HepG2 (cell line): Measurements from ENCODE around the gene POU2F1. TPM values are rescaled to one million over a fixed set of nuclear protein-coding genes. Genes with fewer than 3 reads are reported as not detected.

Experiments used
- ATAC-seq: fragments of 200-7000 bp; cut with Tn5 transposase; 3 replicates; pipeline ENCODE4 v1.9.1; 2020; ENCODE audit warnings: mild to moderate bottlenecking, moderate library complexity
- BruUV-seq: library from RNA; stranded (reverse); fragments of 400-500 nt; replicated peaks from 2 replicates; lab custom pipeline; 2021; lab: Mats Ljungman, UMichigan
- CTCF ChIA-PET: fragments of 300-600 bp; formaldehyde crosslinking; extraction: SDS; loops from one replicate; lab custom pipeline; 2021; ENCODE audit warnings: low total read pairs, inconsistent platforms, low intra/inter-chr PET ratio; lab: Yijun Ruan, JAX
- POLR2A ChIA-PET: fragments of 350-600 bp; sonication (Branson Sonifier 250); formaldehyde crosslinking; loops from one replicate; lab custom pipeline; 2020; ENCODE audit warnings: antibody characterized with exemption, inconsistent platforms; lab: Yijun Ruan, JAX
- DNase-seq: peaks from one replicate; pipeline ENCODE4 v3.0.0-alpha.2; 2015; ENCODE audit warnings: low spot score
- FAIRE-seq: peaks from 3 replicates; lab custom pipeline; 2011; peaks lifted over from hg19 to GRCh38; lab: Jason Lieb, UNC
- H2AFZ ChIP-seq: one replicate; pipeline ENCODE4 v1.6.1; 2011; ENCODE audit warnings: low read length, inconsistent platforms
- H3K27ac ChIP-seq: fragments of 300-600 bp; 3 replicates; pipeline ENCODE4 v1.8.0; 2011; ENCODE audit warnings: mixed run types, mild to moderate bottlenecking, mixed read lengths, low read length, inconsistent platforms; ENCODE audit not compliant: insufficient read depth; ENCODE audit errors: extremely low read length
- H3K27me3 ChIP-seq, 2 experiments: fragments of 200-600 bp in 1 of 2; 2 replicates in 1 of 2; 3 replicates in 1 of 2; pipeline versions ENCODE4 v1.6.0 to v1.8.0; 2011; ENCODE audit warnings: low read length in 2 of 2, mild to moderate bottlenecking in 2 of 2, moderate library complexity in 2 of 2, inconsistent platforms in 1 of 2; ENCODE audit not compliant: insufficient read depth in 2 of 2, control insufficient read depth in 1 of 2
- H3K36me3 ChIP-seq, 2 experiments: fragments of 200-600 bp in 1 of 2; replicated peaks in 1 of 2; 2 replicates in 1 of 2; 3 replicates in 1 of 2; pipeline versions ENCODE4 v1.5.1 to v1.8.0; 2011; ENCODE audit warnings: low read length in 2 of 2, inconsistent platforms in 1 of 2; ENCODE audit not compliant: insufficient read depth in 2 of 2, control insufficient read depth in 1 of 2
- H3K4me1 ChIP-seq: 2 replicates; pipeline ENCODE4 v1.5.1; 2012; ENCODE audit warnings: low read length, inconsistent platforms; ENCODE audit not compliant: insufficient read depth
- H3K4me2 ChIP-seq: 2 replicates; pipeline ENCODE4 v1.6.0; 2011; ENCODE audit warnings: low read depth, low read length, inconsistent platforms
- H3K4me3 ChIP-seq, 3 experiments: fragments of 200-600 bp in 1 of 3; sonication (generic), shearing (Covaris generic) in 1 of 3; replicated peaks in 1 of 3; 2 replicates each; pipeline ENCODE4 v1.5.1; 2011 to 2016; ENCODE audit warnings: low read length in 3 of 3, inconsistent platforms in 2 of 3, low read depth in 2 of 3, mild to moderate bottlenecking in 2 of 3, control low read depth in 1 of 3, mixed read lengths in 1 of 3; ENCODE audit not compliant: insufficient read depth in 1 of 3
- H3K79me2 ChIP-seq: one replicate; pipeline ENCODE4 v1.6.1; 2011; ENCODE audit warnings: low read length, inconsistent platforms; ENCODE audit not compliant: insufficient read depth
- H3K9ac ChIP-seq: 2 replicates; pipeline ENCODE4 v1.6.0; 2011; ENCODE audit warnings: mild to moderate bottlenecking, low read depth, low read length, inconsistent platforms; ENCODE audit not compliant: insufficient read depth
- H3K9me3 ChIP-seq: 2 replicates; pipeline ENCODE4 v1.5.1; 2012; ENCODE audit warnings: mild to moderate bottlenecking, low read length
- H4K20me1 ChIP-seq: 2 replicates; pipeline ENCODE4 v1.6.0; 2011; ENCODE audit warnings: inconsistent platforms, mild to moderate bottlenecking, low read length, moderate library complexity; ENCODE audit not compliant: insufficient read depth
- EP300 ChIP-seq, 3 experiments: sonication (generic) in 1 of 3; formaldehyde crosslinking in 1 of 3; IDR thresholded peaks; 2 replicates each; pipeline versions ENCODE4 v1.5.1 to v1.6.1; 2011 to 2020; ENCODE audit warnings: low read depth in 2 of 3, low read length in 2 of 3, borderline replicate concordance in 1 of 3, improper control_type of control experiment in 1 of 3, mild to moderate bottlenecking in 1 of 3, missing genetic modification reagents in 1 of 3, moderate library complexity in 1 of 3
- FIP1L1 ChIP-seq: fragments of 200-400 bp; formaldehyde crosslinking; IDR thresholded peaks from 2 replicates; pipeline ENCODE4 v1.6.1; 2018; ENCODE audit warnings: low read depth, mild to moderate bottlenecking, low read length, moderate library complexity, borderline replicate concordance; ENCODE audit not compliant: insufficient read depth
- FOXA1 ChIP-seq, 2 experiments: fragments of 450-650 bp in 1 of 2; sonication (generic) in 1 of 2; formaldehyde crosslinking in 1 of 2; IDR thresholded peaks; 2 replicates each; pipeline versions ENCODE4 v1.4.0 to v1.6.1; 2016 to 2020; ENCODE audit warnings: missing genetic modification reagents in 1 of 2
- HCFC1 ChIP-seq: fragments of 150-350 bp; IDR thresholded peaks from 2 replicates; pipeline ENCODE4 v1.6.1; 2014; ENCODE audit warnings: low read depth, low read length
- HDAC6 ChIP-seq: fragments of 200-600 bp; sonication (generic); IDR thresholded peaks from 2 replicates; pipeline ENCODE4 v1.7.0; 2017; ENCODE audit warnings: mild to moderate bottlenecking, antibody characterized with exemption, low read length, low read depth
- NCOA5 ChIP-seq: sonication (generic); formaldehyde crosslinking; IDR thresholded peaks from 2 replicates; pipeline ENCODE4 v1.4.0; 2020; ENCODE audit warnings: missing genetic modification reagents
- NFIB ChIP-seq: sonication (generic); formaldehyde crosslinking; IDR thresholded peaks from 2 replicates; pipeline ENCODE4 v1.9.0; 2021; ENCODE audit warnings: missing genetic modification reagents, mild to moderate bottlenecking, borderline replicate concordance
- NFRKB ChIP-seq: fragments of 450-650 bp; IDR thresholded peaks from 2 replicates; pipeline ENCODE4 v1.6.1; 2017
- PHF21A ChIP-seq: sonication (generic); formaldehyde crosslinking; IDR thresholded peaks from 2 replicates; pipeline ENCODE4 v1.5.0; 2020; ENCODE audit warnings: mild to moderate bottlenecking, missing genetic modification reagents
- REXO4 ChIP-seq: sonication (generic); formaldehyde crosslinking; IDR thresholded peaks from 2 replicates; pipeline ENCODE4 v1.8.0; 2022; ENCODE audit warnings: missing genetic modification reagents, mild to moderate bottlenecking, borderline replicate concordance
- ZNF598 ChIP-seq: sonication (generic); formaldehyde crosslinking; IDR thresholded peaks from 2 replicates; pipeline ENCODE4 v1.5.1; 2020; ENCODE audit warnings: mild to moderate bottlenecking, missing genetic modification reagents, borderline replicate concordance
- WGBS: methylation state at CpG from one replicate; pipeline ENCODE4 v1.1.6; 2017; ENCODE audit warnings: low lambda C conversion rate; 5-methylcytosine and 5-hydroxymethylcytosine counted together
- in situ Hi-C: cut with HindIII; loops from 2 replicates; pipeline ENCODE4 v1.10.0; 2017; ENCODE audit warnings: low pct_unique_long_range_greater_than_20kb; ENCODE audit not compliant: extremely low pct_ligation_motif_present
- intact Hi-C: fragments of 100-400 bp; cut with micrococcal nuclease; formaldehyde crosslinking; loops from one replicate; pipeline ENCODE4 v1.10.0; 2022; ENCODE audit not compliant: unreplicated experiment
- polyA plus RNA-seq, 8 experiments: library from polyadenylated mRNA; depleted of rRNA in 3 of 8; stranded (reverse) in 7 of 8; unstranded in 1 of 8; fragments of >200 nt; fragmentation: Illumina TruSeq in 4 of 8; extraction: Trizol in 4 of 8; gene quantifications; 2 replicates each; pipeline versions ENCODE4 v1.2.1 to v1.2.3, GENCODE V29; 2011 to 2016; ENCODE audit warnings: low read depth in 4 of 8, missing spikeins in 1 of 8, mixed read lengths in 1 of 8; ENCODE audit not compliant: insufficient read depth in 1 of 8
- total RNA-seq, 5 experiments: library from RNA; depleted of rRNA; stranded (reverse); fragments of >200 nt; fragmentation: Illumina TruSeq; extraction: Trizol; gene quantifications; 2 replicates each; pipeline ENCODE4 v1.2.3, GENCODE V29; 2016; ENCODE audit warnings: low read depth in 1 of 5
- TF ChIP-seq, protein P1 (sequence below): sonication (generic); formaldehyde crosslinking; IDR thresholded peaks from 2 replicates; pipeline ENCODE4 v1.5.1; 2020; ENCODE audit warnings: missing genetic modification reagents, mild to moderate bottlenecking, borderline replicate concordance
- TF ChIP-seq, protein P2 (sequence below): sonication (generic); formaldehyde crosslinking; IDR thresholded peaks from 2 replicates; pipeline ENCODE4 v1.4.0; 2020; ENCODE audit warnings: mild to moderate bottlenecking, missing genetic modification reagents
- TF ChIP-seq, protein P3 (sequence below): sonication (generic); formaldehyde crosslinking; IDR thresholded peaks from 2 replicates; pipeline ENCODE4 v1.4.0; 2020; ENCODE audit warnings: mild to moderate bottlenecking, missing genetic modification reagents, borderline replicate concordance
- TF ChIP-seq, protein P4 (sequence below): sonication (generic); formaldehyde crosslinking; IDR thresholded peaks from 2 replicates; pipeline ENCODE4 v1.5.0; 2020; ENCODE audit warnings: missing genetic modification reagents

POU2F1 gene
- total and polyA plus RNA-seq, 2 of the 13 experiments (the other 11 are each of a cell fraction or from before 2014, with no cell fraction given), result 10.2 to 13.0 TPM

DNA sequence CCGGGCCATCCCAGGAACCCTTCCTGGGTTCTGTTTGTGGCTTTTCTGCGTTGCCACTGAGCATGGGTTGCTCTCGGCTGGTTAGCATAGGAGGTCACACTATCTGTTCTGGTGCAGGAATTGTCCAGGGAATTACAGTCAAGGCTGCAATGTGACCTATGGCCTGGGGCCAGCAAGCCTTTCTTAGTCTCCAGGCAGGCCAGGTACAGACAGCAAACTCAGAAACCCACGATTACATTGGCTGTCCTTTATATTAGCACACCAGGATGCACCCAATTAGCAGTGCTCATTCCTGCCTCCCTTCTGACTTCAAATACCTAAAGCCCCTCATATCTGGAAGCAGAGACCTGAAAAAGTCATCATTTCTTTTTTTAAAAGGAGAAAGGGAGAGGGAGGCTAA lies 242.4 kb downstream of the POU2F1 start:
- Histone ChIP-seq H2AFZ (no peak overlapping the region), H3K79me2 (no peaks in the 10 kb centered on the region), H3K9me3 (no peaks in the 10 kb centered on the region), H3K27ac (no peak overlapping the region), H3K36me3 (no peaks in the 10 kb centered on the region), H3K27me3 (peaks cover 0 to 22% of the 10 kb centered on the region in 2 experiments; a peak in 2 of 5 replicates), H3K4me2 (no peak overlapping the region), H4K20me1 (no peaks in the 10 kb centered on the region), H3K9ac (no peak overlapping the region), H3K4me1 (peaks cover 7% of the 10 kb centered on the region; the same call in 1 of the 2 replicates), H3K4me3 (no peak overlapping the region)
- FAIRE-seq (no peak), ATAC-seq (no peak), DNase-seq (no peak)
- ChIA-PET CTCF (no interaction called here), POLR2A (no interaction called here)
- no TSS peak for BruUV-seq
- in situ Hi-C loops, result no loop called here
- WGBS, result 0% methylated on average over 4 of the region's 4 CpGs
- intact Hi-C loops, result no loop called here
- TF ChIP-seq, protein P1, sequence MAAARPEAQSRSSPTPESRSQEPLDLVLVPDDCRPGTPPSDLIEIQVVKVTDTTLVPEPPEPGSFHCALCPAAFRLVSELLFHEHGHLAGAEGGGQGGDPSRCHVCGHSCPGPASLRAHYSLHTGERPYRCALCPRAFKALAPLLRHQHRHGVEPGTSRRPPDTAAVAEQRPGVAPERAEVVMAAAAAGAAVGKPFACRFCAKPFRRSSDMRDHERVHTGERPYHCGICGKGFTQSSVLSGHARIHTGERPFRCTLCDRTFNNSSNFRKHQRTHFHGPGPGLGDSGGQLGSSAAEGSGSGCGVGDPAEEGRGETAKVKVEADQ (CRISPR knock-in tag), result no peak
- no peak for TF ChIP-seq NCOA5 (CRISPR knock-in tag)
- no peak for TF ChIP-seq REXO4 (CRISPR knock-in tag)
- no peak for TF ChIP-seq NFIB (CRISPR knock-in tag)
- TF ChIP-seq PHF21A (CRISPR knock-in tag), result no peak
- TF ChIP-seq FIP1L1, result no peak
- no peak for TF ChIP-seq HCFC1
- TF ChIP-seq, protein P2, sequence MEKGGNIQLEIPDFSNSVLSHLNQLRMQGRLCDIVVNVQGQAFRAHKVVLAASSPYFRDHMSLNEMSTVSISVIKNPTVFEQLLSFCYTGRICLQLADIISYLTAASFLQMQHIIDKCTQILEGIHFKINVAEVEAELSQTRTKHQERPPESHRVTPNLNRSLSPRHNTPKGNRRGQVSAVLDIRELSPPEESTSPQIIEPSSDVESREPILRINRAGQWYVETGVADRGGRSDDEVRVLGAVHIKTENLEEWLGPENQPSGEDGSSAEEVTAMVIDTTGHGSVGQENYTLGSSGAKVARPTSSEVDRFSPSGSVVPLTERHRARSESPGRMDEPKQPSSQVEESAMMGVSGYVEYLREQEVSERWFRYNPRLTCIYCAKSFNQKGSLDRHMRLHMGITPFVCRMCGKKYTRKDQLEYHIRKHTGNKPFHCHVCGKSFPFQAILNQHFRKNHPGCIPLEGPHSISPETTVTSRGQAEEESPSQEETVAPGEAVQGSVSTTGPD (CRISPR knock-in tag), result no peak
- TF ChIP-seq, protein P3, sequence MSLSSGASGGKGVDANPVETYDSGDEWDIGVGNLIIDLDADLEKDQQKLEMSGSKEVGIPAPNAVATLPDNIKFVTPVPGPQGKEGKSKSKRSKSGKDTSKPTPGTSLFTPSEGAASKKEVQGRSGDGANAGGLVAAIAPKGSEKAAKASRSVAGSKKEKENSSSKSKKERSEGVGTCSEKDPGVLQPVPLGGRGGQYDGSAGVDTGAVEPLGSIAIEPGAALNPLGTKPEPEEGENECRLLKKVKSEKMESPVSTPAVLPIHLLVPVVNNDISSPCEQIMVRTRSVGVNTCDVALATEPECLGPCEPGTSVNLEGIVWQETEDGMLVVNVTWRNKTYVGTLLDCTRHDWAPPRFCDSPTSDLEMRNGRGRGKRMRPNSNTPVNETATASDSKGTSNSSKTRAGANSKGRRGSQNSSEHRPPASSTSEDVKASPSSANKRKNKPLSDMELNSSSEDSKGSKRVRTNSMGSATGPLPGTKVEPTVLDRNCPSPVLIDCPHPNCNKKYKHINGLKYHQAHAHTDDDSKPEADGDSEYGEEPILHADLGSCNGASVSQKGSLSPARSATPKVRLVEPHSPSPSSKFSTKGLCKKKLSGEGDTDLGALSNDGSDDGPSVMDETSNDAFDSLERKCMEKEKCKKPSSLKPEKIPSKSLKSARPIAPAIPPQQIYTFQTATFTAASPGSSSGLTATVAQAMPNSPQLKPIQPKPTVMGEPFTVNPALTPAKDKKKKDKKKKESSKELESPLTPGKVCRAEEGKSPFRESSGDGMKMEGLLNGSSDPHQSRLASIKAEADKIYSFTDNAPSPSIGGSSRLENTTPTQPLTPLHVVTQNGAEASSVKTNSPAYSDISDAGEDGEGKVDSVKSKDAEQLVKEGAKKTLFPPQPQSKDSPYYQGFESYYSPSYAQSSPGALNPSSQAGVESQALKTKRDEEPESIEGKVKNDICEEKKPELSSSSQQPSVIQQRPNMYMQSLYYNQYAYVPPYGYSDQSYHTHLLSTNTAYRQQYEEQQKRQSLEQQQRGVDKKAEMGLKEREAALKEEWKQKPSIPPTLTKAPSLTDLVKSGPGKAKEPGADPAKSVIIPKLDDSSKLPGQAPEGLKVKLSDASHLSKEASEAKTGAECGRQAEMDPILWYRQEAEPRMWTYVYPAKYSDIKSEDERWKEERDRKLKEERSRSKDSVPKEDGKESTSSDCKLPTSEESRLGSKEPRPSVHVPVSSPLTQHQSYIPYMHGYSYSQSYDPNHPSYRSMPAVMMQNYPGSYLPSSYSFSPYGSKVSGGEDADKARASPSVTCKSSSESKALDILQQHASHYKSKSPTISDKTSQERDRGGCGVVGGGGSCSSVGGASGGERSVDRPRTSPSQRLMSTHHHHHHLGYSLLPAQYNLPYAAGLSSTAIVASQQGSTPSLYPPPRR (CRISPR knock-in tag), result no peak
- TF ChIP-seq ZNF598 (CRISPR knock-in tag), result no peak
- TF ChIP-seq EP300 (IDR thresholded peaks at IDR 0.05; ENCODE audit: low read depth in 2 of 2, low read length in 2 of 2), result no peak
- TF ChIP-seq EP300 (CRISPR knock-in tag; IDR thresholded peaks at IDR 0.05; ENCODE audit: borderline replicate concordance), result no peak
- no peak for TF ChIP-seq HDAC6
- TF ChIP-seq, protein P4, sequence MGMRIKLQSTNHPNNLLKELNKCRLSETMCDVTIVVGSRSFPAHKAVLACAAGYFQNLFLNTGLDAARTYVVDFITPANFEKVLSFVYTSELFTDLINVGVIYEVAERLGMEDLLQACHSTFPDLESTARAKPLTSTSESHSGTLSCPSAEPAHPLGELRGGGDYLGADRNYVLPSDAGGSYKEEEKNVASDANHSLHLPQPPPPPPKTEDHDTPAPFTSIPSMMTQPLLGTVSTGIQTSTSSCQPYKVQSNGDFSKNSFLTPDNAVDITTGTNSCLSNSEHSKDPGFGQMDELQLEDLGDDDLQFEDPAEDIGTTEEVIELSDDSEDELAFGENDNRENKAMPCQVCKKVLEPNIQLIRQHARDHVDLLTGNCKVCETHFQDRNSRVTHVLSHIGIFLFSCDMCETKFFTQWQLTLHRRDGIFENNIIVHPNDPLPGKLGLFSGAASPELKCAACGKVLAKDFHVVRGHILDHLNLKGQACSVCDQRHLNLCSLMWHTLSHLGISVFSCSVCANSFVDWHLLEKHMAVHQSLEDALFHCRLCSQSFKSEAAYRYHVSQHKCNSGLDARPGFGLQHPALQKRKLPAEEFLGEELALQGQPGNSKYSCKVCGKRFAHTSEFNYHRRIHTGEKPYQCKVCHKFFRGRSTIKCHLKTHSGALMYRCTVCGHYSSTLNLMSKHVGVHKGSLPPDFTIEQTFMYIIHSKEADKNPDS (CRISPR knock-in tag), result no peak
- no peak for TF ChIP-seq FOXA1 (IDR thresholded peaks at IDR 0.05)
- TF ChIP-seq FOXA1 (CRISPR knock-in tag; IDR thresholded peaks at IDR 0.05), result no peak
- no peak for TF ChIP-seq NFRKB
